GM19238 (cell line): ENCODE measurements around the gene CWC22.
"Not testable (repeated sequence)": the region's sequence is repeated elsewhere in the genome, so short reads cannot be mapped to it uniquely, and the experiment has no call there.

Source experiments
- DNase-seq: peaks from one replicate; pipeline ENCODE4 v3.0.0; 2011; ENCODE audit warnings: low spot score; ENCODE audit not compliant: insufficient read length

Gene CWC22

GRCh38 chr2:179952658-179953057 lies 54.4 kb downstream of the CWC22 start:
- DNase-seq, result no peak

GRCh38 chr2:179951680-179952079 lies 55.4 kb downstream of the CWC22 start:
- no peak for DNase-seq

- no peak for DNase-seq
Observed at GRCh38 chr2:179950391-179950790, 56.7 kb downstream of the CWC22 start.

GRCh38 chr2:179949438-179949837 lies 57.7 kb downstream of the CWC22 start:
- no peak for DNase-seq

- no peak for DNase-seq
Observed at GRCh38 chr2:179948058-179948457, 59.0 kb downstream of the CWC22 start.

- DNase-seq, result no peak
Observed at GRCh38 chr2:179946810-179947615, 60.1 kb downstream of the CWC22 start.

GRCh38 chr2:179946346-179946745 lies 60.8 kb downstream of the CWC22 start:
- no peak for DNase-seq

- no peak for DNase-seq
Observed at GRCh38 chr2:179939259-179939658, 67.8 kb downstream of the CWC22 start.

- no peak for DNase-seq
Observed at GRCh38 chr2:179938026-179938425, 69.1 kb downstream of the CWC22 start.

- DNase-seq, result no peak
Observed at GRCh38 chr2:179936654-179937053, 70.4 kb downstream of the CWC22 start.

- no peak for DNase-seq
Observed at GRCh38 chr2:179936141-179936540, 71.0 kb downstream of the CWC22 start.

- no peak for DNase-seq
Observed at GRCh38 chr2:179932786-179933185, 74.3 kb downstream of the CWC22 start.

- DNase-seq, result no peak
Observed at GRCh38 chr2:179931502-179931901, 75.6 kb downstream of the CWC22 start.

- DNase-seq, result not testable (repeated sequence)
Observed at GRCh38 chr2:179929997-179930396, 77.1 kb downstream of the CWC22 start.

GRCh38 chr2:179927041-179927440 lies 80.1 kb downstream of the CWC22 start:
- DNase-seq, result no peak

- DNase-seq, result no peak
Observed at GRCh38 chr2:179925713-179926112, 81.4 kb downstream of the CWC22 start.

GRCh38 chr2:179917272-179917671 lies 89.8 kb downstream of the CWC22 start:
- DNase-seq, result no peak

GRCh38 chr2:179915395-179915992 lies 91.6 kb downstream of the CWC22 start:
- no peak for DNase-seq

- DNase-seq, result no peak
Observed at GRCh38 chr2:179913809-179914208, 93.3 kb downstream of the CWC22 start.

- DNase-seq, result no peak
Observed at GRCh38 chr2:179911569-179911968, 95.5 kb downstream of the CWC22 start.

- no peak for DNase-seq
Observed at GRCh38 chr2:179910735-179911113, 96.4 kb downstream of the CWC22 start.

- DNase-seq, result no peak
Observed at GRCh38 chr2:179909845-179910734, 97.0 kb downstream of the CWC22 start.
